ENCODE measurements around the gene CHD8. TPM values are rescaled to one million over a fixed set of nuclear protein-coding genes. Genes with fewer than 3 reads are reported as not detected.

CHD8 gene
- total RNA-seq, 1 donor from 2014 or later = 149 TPM

GRCh38 chr14:21436567-21437062, 19.3 kb downstream of the CHD8 start:
- DNase-seq (ENCODE audit: low spot score, unreplicated experiment) = no peak
- Mint-ChIP-seq H3K9me3 (ENCODE audit: low read depth) (no peaks in the 10 kb centered on the region), H3K4me1 (ENCODE audit: low read depth) (peaks cover 31% of the 10 kb centered on the region), H3K36me3 (ENCODE audit: insufficient read depth) (peaks cover 11% of the 10 kb centered on the region), H3K27ac (peak overlapping the region; percentile 97), H3K27me3 (no peaks in the 10 kb centered on the region), H3K4me3 (ENCODE audit: low read depth) (peak overlapping the region; percentile 81)
- TF ChIP-seq CTCF (IDR thresholded peaks at IDR 0.05; ENCODE audit: unreplicated experiment) = no peak

- DNase-seq (ENCODE audit: low spot score, unreplicated experiment) = no peak
- Mint-ChIP-seq H3K27me3 (no peaks in the 10 kb centered on the region), H3K4me3 (ENCODE audit: low read depth) (no peak overlapping the region), H3K4me1 (ENCODE audit: low read depth) (peaks cover 19% of the 10 kb centered on the region), H3K9me3 (ENCODE audit: low read depth) (no peaks in the 10 kb centered on the region), H3K36me3 (ENCODE audit: insufficient read depth) (peaks cover 26% of the 10 kb centered on the region), H3K27ac (no peak overlapping the region)
- TF ChIP-seq CTCF (IDR thresholded peaks at IDR 0.05; ENCODE audit: unreplicated experiment) = no peak
Measured at GRCh38 chr14:21431126-21431525, 24.8 kb downstream of the CHD8 start.

GRCh38 chr14:21428930-21429329, 27.0 kb downstream of the CHD8 start:
- H3K36me3 Mint-ChIP-seq (ENCODE audit: insufficient read depth) = peaks cover 31% of the 10 kb centered on the region

GRCh38 chr14:21426692-21427091, 29.2 kb downstream of the CHD8 start:
- Mint-ChIP-seq H3K36me3 (ENCODE audit: insufficient read depth) (peaks cover 30% of the 10 kb centered on the region), H3K27me3 (no peaks in the 10 kb centered on the region), H3K4me3 (ENCODE audit: low read depth) (no peak overlapping the region), H3K9me3 (ENCODE audit: low read depth) (no peaks in the 10 kb centered on the region), H3K27ac (no peak overlapping the region), H3K4me1 (ENCODE audit: low read depth) (no peaks in the 10 kb centered on the region)
- TF ChIP-seq CTCF (IDR thresholded peaks at IDR 0.05; ENCODE audit: unreplicated experiment) = no peak
- no peak for DNase-seq (ENCODE audit: low spot score, unreplicated experiment)

More at GRCh38 chr14:21428930-21429329, 27.0 kb downstream of the CHD8 start:
- H3K4me3 Mint-ChIP-seq (ENCODE audit: low read depth) = no peak overlapping the region
- TF ChIP-seq CTCF (IDR thresholded peaks at IDR 0.05; ENCODE audit: unreplicated experiment) = no peak
- H3K27ac Mint-ChIP-seq = no peak overlapping the region
- H3K4me1 Mint-ChIP-seq (ENCODE audit: low read depth) = peaks cover 4% of the 10 kb centered on the region
- H3K9me3 Mint-ChIP-seq (ENCODE audit: low read depth) = no peaks in the 10 kb centered on the region
- DNase-seq (ENCODE audit: low spot score, unreplicated experiment) = no peak
- no peaks in the 10 kb centered on the region for H3K27me3 Mint-ChIP-seq

- Mint-ChIP-seq H3K4me1 (ENCODE audit: low read depth) (no peaks in the 10 kb centered on the region), H3K4me3 (ENCODE audit: low read depth) (no peak overlapping the region), H3K27me3 (no peaks in the 10 kb centered on the region), H3K27ac (no peak overlapping the region), H3K36me3 (ENCODE audit: insufficient read depth) (peaks cover 21% of the 10 kb centered on the region), H3K9me3 (ENCODE audit: low read depth) (no peaks in the 10 kb centered on the region)
- TF ChIP-seq CTCF (IDR thresholded peaks at IDR 0.05; ENCODE audit: unreplicated experiment) = no peak
- no peak for DNase-seq (ENCODE audit: low spot score, unreplicated experiment)
Measured at GRCh38 chr14:21419528-21419927, 36.4 kb downstream of the CHD8 start.
